GM19025 (cell line): Measurements from ENCODE around the gene AMIGO1.

ENCODE experiments used
- ATAC-seq: cut with Tn5 transposase; IDR thresholded peaks from one replicate; pipeline ENCODE4 v1.9.1; 2021; ENCODE audit warnings: mild to moderate bottlenecking, low read depth, moderate library complexity; ENCODE audit not compliant: unreplicated experiment

The AMIGO1 gene

GRCh38 chr1:109503935-109504334 is 5.6 kb downstream of the AMIGO1 start:
- ATAC-seq: no peak

DNA sequence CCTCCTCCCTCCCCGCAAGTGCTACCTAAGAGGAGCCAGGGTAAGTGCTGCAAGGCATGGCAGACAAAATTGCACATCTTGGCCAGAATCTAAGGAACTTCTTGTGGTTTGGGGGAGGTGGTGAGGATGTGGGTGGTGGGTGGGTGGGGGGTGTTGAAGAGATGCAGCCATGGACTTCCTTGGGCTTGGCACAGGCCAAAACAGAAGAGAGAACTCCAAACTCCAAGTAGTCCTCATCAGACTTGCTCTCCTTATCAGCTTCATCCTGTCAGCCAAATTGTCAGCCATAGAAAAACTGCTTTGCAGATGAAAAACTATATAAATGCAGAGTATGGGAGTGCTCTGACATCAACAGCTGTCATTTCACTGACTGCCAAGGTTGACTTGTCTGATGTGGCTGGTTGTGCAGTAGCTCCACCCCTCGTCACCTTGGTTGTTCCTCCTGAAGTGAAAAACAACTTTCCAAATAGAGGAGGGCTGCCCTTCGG is 7.1 kb downstream of the AMIGO1 start:
- ATAC-seq: no peak

GRCh38 chr1:109501644-109502363 is 7.7 kb downstream of the AMIGO1 start:
- no peak for ATAC-seq

DNA sequence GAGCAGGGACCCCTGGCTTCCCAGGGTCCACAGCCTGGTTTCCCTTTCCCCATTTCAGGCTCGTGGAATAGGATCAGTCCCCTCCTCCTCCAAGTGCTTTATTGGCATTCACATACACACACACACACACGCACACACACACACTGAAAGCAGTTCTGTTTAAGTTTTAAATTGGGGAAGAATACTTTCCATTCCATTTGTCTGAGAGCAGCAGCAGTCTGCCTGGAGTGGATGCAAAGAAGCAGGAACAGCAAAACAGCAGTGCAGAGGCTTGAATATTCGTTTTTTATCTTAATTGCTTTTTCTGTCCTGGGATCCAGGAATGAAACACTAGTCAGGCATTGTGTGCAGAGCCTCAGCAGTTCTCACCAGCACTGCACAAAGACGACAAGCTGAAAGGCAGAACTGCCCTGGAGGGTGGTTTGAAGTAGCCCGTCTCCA is 8.6 kb downstream of the AMIGO1 start:
- ATAC-seq: no peak

DNA sequence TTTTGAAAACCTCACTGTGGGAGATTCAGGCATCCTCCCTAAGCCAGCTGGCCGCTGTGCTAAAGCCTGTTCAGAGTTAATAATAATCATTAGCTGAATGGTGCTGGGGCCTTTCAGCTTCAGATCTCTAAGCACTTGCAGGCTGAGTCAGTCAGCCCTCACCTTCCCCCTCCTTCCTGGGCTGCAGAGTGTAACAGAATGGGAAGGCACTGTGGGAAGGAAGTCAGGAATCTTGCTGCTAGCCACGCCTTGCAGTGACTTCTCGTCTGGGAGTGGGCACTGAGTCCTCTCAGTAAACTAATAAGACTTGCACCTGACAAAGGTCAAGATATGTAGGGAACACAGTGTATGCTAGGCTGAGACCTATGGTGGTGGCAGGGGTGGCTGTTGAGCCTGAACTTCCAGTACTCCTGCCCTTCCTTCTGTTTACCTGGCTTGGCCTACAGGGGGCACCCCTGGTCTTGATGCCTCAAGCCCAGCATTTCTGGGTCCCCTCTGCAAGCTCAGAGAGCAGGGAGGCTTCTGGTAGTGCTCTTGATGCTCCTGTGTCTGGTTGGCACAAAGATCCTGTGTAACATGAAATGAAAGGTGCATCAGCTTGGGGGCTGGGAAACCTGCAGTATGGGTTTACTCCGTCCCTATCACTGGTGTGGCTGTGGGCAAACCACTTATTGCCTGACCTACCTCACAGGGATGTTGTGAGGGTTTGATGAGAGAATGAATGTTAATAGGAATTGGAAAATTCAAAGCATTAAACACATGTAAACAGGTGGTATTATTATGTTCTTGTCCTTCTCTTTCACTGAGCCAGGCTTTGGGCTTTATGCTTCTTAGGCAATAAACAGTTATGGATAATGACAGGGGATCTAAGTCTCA is 9.6 kb downstream of the AMIGO1 start:
- ATAC-seq: no peak

DNA sequence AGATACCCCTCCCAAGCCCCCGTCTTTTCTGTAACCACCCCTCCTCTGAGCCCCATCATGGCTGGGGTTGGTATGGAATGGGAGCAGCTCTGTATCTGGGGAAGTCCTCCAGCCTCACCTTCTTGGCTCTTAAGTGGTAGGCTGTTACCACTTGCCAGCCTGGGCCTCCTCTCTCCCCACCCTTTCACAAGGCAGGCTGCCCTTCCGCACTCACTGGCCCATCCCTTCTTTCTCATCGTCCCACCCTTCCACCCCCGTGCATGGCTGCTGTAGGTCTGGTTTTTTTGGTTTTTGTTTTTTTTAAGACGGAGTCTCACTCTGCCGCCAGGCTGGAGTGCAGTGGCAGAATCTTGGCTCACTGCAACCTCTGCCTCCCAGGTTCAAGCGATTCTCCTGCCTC is 10.4 kb downstream of the AMIGO1 start:
- ATAC-seq: no peak

DNA sequence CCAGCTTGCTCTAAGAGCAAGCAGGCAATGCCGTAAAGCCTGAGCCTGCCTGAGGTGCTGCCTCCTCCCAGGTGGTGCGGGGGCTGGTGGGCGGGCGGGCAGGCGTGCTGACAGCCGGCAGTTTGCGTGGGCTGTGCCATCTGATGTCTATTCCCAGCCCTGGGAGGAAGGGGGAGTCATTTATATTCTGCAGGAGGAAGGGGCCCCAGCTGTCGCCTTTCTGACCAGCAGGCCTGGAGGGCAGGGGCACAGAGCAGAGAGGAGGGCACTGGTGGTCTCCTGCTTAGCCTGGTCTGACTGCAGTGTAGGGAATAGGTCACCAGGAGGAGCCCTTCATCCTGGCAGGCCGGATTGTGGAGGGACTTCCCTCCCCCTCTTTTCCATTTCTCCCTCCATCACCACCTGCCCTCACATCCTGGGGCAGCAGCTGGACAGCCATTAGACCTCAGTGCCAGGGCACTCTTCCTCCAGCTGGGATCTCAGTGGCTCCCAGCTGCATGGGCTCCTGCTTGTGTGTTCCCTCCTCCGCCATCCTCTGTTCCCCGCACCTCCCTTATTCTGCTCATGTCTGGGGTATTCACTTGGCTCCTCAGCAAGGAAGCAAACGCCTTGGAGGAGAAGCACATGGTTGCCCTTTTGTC is 11.2 kb downstream of the AMIGO1 start:
- ATAC-seq: no peak

- ATAC-seq: no peak
These were observed 11.9 kb downstream of the AMIGO1 start for GRCh38 chr1:109497449-109498160.

- no peak for ATAC-seq
These were observed 13.8 kb downstream of the AMIGO1 start for GRCh38 chr1:109495738-109496137.

- peak; percentile 83 for ATAC-seq
These were observed 15.6 kb downstream of the AMIGO1 start, which contains the start of gene CYB561D1 for GRCh38 chr1:109493805-109494539. Gene CYB561D1, plus strand, starts transcription at chr1:109494094. Its CDS starts 46 bp downstream, at chr1:109494140.

DNA sequence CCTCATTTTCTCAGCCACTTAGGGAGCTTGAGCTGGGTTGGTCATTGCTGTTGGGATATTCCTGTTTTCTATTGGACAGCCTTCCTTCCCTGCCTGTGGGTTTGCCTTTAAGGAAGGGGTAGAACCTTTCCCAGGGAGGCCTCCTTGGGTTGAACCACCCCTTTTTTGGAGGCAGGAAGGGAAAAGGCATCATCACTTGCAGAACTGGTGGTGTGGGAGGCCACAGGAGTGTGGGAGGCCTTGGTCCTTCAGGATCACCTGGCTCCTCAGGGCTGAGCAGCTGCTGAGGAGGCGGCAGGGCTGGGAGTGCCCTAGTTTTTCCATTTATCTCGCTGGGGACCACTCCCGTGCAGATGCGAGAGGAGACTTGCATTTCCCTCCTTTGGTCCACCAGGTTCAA is 16.3 kb downstream of the AMIGO1 start:
- no peak for ATAC-seq

- ATAC-seq: no peak
These were observed 16.7 kb downstream of the AMIGO1 start for GRCh38 chr1:109492779-109493178.

GRCh38 chr1:109491372-109491771 is 18.2 kb downstream of the AMIGO1 start:
- no peak for ATAC-seq

- no peak for ATAC-seq
These were observed 18.6 kb downstream of the AMIGO1 start for GRCh38 chr1:109490934-109491302.

DNA sequence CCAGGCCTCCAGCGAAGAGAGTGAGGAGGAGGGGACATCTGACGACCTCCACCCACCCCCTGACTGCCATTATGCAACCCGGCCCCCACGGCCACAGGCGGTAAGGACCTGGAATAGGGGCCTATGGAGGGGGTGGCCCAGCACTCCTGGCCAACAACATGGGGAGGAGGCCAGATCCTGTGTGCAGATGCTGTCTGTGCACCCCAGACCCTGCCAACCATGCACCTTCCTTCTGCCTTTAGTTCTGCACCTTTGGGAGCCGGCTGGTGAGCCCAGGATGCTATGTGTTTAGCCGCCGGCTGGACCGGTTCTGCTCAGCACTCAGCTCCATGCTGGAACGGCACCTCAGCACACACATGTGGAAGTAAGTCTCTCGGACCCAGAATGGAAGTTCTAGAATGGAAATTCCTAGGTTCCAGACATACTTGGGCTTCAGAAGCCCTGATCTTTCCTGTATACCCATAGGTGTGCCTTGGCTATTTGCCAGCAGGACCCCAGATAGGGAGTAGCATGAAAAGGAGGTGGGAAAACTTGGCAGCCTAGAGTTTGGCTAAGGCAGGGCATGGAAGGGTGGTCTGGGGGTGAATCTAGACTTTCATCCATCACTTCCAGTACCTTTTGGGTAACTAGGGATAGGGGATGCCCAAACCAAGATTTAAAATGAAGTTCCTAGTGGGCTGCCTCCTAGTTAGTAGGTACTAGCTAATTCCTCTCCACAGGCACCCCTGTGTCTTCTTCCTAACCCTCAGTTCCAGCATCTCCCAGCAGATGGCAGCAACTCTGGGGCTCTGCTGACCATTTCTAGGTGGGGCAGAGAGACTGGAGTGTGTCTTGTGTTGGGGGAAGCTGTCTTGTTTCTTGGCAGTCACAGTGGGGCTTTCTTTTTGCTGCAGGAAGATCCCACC is 19.2 kb downstream of the AMIGO1 start:
- no peak for ATAC-seq

GRCh38 chr1:109488696-109489095 is 20.8 kb downstream of the AMIGO1 start:
- no peak for ATAC-seq

GRCh38 chr1:109488201-109488600 is 21.3 kb downstream of the AMIGO1 start:
- no peak for ATAC-seq

- ATAC-seq: no peak
These were observed 22.3 kb downstream of the AMIGO1 start for GRCh38 chr1:109487261-109487660.

- no peak for ATAC-seq
These were observed 24.5 kb downstream of the AMIGO1 start for GRCh38 chr1:109485001-109485400.
